Stimulated activated CD4-positive, alpha-beta T cell treated with anti-CD3 and anti-CD28 coated beads, Interleukin-4, amount 100 ng/mL, for 4 hours (primary cell): Measurements from ENCODE around the gene DYNLT1.
A peak's percentile ranks its signal among the peaks of the same experiment; 100 is the strongest.
"Not testable (repeated sequence)": the region's sequence is repeated elsewhere in the genome, so short reads cannot be mapped to it uniquely, and the experiment has no call there.

ENCODE experiments used
- DNase-seq, 2 experiments: peaks; one replicate each; pipeline ENCODE4 v3.0.0-alpha.2; 2020

The DYNLT1 gene

DNA sequence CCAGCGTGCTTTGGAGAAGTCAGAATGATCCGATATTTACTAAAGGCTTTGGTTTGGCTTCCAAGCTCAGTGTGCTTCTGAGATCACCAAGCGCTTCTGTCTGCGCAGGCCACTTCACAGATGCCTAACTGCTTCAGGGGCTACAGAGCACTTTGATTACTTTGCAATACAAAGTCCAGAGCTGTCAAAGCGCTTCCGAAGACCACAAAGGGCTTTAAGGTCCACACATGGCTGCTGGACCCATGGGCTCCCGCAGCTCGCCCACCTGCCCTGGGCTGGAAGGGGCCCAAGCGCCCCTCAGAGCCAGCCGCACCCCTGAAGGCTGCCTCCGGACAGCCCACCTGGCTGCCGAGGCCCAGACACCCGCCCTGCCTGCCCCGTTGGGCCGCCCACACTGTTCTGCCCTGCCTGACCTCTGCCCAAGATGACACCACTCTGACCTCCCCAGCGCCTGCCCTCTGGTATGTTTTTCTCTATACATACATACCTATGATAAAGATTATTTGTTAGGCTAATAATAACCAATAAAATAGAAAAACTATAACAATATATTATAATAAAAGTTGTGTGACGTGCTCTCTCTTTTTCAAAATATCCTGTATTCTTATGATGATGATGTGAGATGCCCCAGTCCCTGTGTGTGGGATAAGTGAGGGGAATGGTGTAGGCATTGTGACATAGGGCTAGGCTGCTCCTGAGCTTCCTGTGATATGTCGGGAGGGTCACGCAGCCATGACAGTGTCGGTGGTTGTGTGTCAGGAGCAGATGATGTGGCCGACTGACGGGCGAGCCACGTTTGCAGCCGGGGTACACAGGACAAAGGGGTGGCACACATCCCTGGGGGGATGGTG, 22.6 kb downstream of the DYNLT1 start:
- no peak for DNase-seq

DNA sequence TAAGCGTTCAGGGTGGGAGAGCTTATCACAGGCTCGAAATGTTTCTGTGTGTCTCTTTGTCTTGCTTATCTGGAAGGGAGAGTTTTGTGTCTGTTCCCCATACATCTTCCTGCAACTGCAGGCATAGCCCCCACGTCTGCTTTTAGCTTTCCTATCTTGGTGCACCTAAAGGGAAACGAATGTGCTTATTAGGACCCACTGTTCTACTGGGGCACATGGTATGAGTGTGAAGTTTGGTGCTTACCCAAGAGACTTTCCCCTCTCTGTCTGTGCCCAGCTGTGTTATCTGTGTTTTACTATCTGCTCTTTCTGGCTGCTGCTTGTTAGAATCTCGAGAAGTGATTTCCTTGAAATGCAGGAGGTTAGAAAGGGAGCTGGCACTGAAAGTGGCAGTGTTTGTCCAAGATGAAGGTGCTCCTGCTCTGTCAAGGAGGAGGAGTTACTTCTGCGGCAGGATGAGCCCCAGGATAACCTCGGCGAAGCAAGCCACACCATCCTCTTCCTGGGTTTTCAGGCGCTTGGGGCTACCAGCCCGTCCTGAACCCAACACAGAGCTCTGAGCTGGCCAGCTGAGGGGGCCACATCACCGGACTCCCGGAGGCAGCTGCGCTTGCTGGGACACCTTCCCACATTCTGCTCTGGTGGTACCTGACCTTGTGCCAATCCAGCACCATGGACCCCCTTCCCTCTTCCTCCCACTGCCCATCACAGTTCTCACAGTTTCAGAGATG, 23.4 kb downstream of the DYNLT1 start:
- no peak for DNase-seq

DNA sequence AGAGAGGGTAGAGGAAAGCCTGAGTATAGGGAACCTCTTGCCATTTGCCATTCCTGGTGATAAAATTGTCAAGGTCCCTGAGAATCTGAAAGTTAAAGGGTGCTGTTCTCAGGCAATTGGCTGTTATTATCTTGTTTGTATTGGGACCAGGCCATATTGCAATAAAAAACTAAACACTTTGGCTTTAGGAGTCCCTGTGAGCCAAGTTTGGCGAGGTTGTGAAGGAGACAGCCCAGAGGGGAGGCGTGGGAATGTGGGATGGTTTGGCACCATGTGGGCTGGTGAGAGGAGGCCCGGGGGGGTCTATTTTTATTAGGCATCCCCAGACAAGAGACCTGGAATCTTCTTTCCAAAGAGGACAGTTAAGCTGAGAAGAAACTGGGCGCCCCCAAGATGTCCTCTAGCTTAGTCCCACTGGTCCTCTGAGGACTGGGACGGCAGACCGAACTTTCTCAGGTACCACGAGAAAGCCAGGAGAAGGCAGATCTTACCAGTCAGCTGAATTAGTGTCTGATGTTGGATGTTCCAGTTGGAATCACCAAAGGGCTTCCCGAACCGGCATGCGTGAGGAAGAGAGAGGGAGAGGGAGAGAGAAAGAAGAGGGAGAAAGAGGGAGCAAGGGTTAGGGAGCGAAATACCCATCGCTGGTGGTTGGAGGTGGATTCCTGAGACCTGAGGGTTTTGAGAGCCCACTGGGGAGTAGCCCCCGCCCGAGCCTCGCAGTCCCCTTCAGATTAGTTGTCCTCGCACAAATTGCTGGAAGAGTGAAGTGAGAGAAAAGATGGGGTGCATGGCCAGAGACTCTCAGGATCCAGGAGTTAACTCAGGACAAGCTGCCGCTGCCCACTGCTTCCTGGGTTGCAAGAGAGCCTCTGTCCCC, 24.4 kb downstream of the DYNLT1 start:
- no peak for DNase-seq

DNA sequence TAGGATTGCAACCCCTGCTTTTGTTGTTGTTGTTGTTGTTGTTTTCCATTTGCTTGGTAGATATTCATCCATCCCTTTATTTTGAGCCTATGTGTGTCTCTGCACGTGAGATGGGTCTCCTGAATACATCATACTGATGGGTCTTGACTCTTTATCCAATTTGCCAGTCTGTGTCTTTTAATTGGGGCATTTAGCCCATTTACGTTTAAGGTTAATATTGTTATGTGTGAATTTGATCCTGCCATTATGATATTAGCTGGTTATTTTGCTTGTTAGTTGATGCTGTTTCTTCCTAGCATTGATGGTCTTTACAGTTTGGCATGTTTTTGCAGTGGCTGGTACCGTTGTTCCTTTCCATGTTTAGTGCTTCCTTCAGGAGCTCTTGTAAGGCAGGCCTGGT, 26.3 kb downstream of the DYNLT1 start:
- not testable (repeated sequence) for DNase-seq

DNA sequence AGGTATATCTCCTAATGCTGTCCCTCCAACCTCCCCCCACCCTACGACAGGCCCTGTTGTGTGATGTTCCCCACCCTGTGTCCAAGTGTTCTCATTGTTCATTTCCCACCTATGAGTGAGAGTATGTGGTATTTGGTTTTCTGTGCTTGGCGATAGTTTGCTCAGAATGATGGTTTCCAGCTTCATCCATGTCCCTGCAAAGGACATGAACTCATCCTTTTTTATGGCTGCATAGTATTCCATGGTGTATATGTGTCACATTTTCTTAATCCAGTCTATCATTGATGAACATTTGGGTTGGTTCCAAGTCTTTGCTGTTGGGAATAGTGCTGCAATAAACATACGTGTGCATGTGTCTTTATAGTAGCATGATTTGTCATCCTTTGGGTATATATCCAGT, 29.9 kb downstream of the DYNLT1 start:
- not testable (repeated sequence) for DNase-seq

DNA sequence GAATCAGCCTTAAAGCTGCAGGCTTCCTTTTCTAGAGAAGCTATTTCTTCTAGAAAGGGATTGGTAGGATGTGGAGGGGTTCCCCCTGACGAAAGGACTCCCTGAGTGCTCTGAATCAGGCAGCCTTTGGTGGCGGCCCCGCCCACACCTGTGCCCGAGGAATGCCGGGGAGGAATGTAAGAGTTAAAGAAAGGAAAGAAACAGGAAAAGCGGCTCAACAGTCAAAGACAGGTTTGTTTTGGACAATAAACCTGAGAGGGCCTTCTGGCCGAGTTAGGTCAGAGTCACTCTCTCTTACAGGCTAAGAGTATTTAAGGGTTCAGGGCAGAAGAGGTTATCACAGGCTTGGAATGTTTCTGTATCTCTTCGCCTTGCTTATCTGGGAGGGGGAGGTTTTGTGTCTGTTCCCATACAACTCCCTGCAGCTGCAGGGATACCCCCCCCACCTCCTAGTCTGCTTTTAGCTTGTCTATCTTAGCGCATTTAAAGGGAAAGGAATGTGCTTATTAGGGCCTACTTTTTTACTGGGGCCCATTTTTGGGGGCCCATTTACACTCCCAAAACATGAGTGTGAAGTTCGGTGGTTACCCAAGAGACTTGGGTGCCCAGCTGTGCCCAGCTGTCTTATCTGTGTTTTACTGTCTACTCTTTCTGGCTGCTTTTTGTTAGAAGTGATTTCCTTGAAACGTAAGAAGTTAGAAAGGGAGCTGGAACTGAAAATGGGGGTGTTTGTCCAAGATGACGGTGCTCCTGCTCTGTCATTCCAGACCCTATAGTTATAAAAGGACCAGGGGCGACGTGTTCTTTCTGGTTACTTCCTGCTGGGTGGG, 32.8 kb downstream of the DYNLT1 start:
- DNase-seq = no peak

DNA sequence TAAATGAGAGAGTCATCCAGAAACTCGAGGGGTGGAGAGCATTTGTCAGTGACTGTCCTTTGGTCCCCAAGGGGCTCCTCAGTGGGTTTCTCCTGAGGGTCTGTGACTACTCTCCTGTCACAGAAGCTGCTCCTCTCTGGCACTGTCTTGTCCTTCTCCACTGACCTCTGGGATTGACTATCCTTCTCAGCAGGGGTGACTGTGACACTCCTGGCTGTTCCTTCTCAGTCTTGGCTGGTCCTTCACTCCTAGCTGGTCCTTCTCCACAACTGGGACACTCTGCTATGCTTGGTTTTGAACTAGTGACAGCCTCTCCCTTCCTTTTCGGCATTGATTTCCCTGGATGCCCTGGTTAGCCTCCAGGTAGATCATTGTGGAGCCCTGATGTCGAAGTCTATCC, 33.5 kb downstream of the DYNLT1 start:
- DNase-seq = no peak

DNA sequence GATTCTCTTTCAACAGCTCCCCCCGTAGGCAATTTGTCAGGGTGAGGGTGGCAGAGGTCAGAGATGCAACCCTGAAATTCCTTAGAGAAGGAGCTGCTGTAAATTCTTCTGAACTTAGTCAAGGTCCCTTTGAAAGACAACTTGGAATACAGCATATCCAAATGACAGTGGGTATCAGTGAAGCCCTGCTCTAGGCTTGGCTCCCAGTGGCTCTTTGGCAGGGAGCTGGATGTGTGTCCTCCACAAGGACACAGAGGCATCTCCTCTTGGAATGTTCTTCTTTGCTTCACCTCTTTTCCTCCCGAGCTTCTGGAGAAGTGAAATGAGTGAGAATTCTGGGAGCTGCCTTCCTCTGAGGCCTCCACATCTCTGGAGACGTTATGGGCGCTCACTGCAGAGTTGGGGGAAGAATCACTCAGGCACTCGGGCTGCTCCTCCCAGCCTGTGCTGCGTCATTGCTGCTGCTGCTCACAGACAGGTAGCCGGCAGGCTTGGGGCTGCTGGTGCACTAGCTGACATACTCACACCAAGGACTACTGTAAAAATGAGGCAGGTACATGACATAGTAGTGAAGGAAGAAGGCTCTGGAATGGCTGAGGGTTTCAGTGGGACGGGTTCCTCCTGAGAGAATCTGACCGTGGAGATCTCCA, 34.1 kb downstream of the DYNLT1 start:
- DNase-seq = no peak

DNA sequence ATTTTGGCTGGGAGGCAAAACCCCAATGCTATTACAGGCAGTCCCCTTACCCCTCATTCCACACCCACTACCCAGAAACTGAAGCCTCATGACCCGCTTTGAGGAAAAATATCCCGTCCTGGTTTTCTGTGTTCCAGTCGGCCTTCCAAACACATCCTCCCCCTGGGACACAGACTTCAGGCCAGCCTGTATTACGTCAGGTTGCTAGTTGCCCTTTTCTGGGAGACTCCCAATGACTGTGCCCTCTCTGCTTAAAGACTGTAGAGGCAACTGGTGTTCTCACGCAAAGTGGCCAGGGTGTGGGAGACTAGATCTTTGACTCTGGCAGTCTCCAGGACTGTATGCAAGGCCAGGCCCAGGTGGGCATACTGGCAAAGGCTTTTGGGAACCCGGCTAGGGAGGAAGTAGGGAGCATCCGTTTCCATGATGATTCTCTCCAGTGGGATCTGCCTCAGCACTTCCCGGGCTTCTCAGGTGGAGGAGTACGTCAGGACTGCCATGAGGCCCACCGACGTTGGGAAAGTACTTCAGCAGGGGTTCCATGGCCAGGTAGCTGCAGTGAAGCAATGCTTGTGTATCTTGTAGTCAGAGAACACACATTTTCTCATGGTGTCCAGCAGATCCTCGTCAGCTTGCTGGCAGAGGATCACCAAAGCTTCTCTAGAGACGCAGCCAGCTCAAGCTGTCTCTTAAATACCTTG, 34.9 kb downstream of the DYNLT1 start:
- DNase-seq = no peak

DNA sequence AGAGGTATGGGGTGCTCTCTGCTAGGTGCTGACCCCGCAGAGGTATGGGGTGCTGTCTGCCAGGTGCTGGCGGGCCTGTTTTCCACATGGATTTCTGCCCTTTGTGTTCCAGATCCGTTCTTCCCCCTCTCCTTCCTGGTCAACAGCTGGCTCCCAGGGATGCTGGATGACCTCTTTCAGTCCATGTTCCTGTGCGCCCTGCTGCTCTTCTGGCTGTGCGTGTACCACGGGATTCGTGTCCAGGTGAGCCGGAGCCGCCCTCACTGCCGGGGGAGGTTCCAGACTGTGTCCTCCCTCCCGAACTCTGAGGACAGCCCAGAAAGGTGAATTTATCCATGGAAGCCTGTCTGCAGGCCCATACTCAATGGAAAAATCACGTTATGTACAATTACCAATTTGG, 36.3 kb downstream of the DYNLT1 start:
- no peak for DNase-seq

DNA sequence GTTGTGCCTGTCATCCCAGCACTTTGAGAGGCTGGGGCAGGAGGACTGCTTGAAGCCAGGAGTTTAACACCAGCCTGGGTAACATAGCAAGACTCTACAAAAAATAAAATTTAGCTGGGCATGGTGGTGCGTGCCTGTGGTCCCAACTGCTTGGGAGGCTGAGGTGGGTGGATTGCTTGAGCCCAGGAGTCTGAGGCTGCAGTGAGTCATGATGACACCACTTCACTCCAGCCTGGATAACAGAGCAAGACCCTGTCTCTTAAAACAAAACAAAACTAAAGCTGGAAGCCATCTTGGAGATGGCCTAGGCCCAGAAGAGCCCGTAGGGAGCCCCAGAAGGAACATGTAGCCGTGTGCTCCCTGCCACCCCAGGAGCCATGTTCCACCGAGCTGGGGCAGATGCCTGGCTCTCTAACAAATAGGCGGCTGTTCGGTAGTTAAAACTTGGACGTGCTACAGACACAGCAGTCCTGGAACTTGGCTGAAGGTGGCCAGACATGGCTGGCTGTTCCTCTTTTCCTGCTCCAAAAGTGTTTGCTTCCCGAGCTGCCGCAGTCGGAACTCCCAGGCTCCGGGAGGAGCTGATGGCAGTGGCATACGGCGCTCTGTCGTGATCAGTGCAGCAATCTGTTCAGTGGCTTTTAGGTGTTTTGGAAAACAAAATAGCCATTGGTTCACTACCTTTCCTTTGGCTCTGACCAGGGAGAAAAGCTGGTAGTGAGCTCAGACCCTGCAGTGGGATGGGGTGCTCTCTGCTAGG, 37.0 kb downstream of the DYNLT1 start:
- no peak for DNase-seq

DNA sequence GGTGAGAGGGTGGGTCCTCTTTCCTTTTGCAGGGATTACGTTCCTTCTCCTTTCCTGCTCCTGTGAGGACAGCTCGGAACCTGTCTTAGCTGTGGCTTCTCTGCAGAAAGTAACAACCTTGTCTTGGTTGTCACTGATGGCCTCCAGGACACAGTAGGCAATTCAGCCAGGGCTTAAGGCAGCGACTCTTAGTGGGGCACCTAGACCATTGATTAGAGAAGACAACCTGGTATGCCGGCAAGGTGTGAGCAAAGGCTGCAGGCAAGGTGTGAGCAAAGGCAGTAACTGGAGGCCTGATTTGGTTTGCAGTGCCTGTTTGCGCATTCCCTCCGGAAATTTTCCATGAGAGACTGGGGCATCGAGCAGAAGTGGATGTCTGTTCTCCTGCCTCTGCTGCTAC, 37.6 kb downstream of the DYNLT1 start:
- DNase-seq = no peak

DNA sequence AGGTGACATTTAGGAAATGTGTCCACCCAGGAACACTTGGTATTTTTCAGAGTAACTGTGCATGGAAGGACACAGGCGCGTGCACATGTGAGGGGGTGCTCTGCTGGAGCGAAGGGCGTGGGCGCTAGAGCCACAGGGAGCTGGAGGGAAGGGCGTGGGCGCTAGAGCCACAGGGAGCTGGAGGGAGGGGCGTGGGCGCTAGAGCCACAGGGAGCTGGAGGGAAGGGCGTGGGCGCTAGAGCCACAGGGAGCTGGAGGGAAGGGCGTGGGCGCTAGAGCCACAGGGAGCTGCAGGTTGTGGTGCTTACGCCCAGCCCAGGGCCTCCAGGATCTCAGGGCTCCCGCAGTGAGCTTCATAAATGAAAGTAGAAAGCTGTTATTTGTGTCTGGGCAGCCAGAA, 38.5 kb downstream of the DYNLT1 start:
- not testable (repeated sequence) for DNase-seq

DNA sequence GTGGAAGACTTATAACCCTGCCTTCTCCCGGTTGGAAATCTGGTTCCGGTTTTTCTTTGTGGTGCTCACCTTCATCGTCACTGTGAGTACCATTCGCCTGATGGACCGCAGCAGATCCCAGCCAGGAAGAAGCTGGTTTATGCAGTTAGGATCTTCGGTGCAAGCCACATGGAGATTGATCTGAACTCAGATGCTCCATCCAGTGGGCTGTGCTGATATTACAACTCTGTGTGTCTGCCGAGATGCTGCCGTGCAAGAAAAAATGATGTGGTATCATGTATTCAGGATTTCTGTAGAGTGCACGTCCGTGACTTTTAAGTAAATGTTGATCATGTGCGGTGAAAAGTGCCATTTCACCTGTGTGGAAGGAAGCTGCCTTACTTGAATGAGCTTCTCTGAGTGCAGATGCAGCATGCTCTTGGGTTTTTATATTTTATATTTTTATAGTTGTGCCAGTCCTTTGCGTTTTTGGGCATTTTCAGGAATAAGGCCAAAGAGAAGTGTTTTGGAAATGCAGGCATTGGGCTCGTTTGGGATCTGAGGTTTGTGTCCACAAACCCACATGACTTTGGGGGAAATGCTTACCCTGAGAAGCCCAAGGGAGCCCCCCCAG, 39.2 kb downstream of the DYNLT1 start:
- peak; percentile 33 to 40 for DNase-seq

DNA sequence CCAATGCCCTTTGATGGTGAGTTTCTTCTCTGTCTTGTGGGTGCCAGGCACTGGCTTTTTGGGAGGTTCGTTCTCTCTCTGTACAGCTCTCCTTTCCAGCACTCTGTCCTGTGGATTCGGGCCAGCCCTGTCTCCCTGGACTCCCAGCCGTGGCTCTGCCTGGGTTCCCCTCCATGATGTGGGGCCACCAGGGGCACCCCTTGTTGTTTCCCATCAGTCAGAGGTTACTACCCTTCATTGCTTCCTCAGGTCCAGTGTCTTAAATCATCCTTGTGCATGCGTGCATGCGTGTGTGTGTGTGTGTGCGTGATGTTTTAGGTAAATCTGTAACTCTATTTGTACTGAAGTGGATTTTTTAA, 40.5 kb downstream of the DYNLT1 start:
- DNase-seq = no peak

DNA sequence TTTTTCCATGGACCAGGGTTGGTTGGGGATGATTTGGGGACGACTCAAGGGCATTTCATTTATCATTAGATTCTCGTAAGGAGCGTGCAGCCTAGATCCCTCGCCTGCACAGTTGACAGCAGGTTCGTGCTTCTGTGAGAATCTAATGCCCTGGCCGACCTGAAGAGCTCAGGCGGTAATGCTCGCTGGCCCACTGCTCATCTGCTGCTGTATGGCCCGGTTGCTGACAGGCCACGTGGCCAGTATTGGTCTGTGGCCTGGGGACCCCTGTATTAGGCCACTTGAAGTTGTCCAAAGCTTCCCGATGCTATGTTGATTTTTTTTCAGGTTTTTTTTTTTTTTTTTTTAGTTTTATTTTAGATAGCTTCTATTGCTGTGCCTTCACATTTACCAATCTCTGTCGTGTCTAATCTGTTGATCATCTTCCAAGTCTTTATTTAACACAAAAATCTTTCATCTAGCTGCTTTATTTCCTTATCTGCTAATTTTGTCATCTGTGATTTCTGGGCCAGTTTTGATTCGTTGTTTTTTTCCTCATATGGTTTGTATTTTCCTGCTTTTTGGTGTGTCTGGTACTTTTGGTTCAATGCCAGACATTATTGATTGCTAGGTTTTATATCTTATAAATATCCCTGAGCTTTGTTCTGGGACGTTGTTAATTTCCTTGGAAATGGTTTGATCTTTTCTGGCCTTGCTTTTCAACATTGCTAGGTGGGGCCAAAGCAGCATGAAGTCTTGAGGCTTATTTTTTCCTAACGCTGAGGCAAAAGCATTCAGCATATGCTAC, 41.1 kb downstream of the DYNLT1 start:
- no peak for DNase-seq

DNA sequence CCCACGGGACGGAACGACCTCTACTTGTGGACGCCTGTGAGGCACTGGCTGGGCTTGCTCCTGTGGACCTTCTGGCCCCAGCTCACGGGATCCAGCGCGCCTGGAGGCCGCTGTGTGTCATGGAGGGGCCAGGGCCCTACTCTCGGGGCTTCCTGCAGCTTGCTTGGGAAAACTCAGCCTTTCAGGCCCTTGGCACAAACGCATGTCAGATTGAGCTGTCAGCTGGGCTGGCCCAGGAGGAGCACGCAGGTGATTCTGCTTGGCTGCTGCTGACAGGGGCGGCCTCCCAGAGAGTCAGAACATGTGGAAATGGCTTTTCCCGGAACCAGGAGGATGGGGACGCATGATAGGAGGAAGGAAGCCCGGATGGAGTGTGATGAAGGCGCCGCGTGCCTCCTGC, 44.9 kb downstream of the DYNLT1 start:
- no peak for DNase-seq

DNA sequence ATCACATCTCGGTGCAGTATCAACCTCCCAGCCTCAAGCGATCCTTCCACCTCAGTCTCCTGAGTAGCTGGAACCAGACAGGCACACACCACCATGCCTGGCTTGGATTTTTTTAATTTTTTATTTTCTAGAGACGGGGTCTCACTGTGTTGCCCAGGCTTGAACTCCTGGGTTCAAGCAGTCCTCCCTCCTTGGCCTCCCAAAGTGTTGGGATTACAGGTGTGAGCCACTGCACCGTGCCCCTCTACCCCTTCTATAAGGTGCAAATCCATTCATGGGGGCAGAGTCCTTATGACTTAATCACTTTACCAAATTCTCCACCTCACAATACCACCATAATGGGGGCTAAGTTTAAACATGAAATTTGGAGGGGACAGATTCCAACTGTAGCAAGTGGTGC, 47.0 kb downstream of the DYNLT1 start:
- no peak for DNase-seq

DNA sequence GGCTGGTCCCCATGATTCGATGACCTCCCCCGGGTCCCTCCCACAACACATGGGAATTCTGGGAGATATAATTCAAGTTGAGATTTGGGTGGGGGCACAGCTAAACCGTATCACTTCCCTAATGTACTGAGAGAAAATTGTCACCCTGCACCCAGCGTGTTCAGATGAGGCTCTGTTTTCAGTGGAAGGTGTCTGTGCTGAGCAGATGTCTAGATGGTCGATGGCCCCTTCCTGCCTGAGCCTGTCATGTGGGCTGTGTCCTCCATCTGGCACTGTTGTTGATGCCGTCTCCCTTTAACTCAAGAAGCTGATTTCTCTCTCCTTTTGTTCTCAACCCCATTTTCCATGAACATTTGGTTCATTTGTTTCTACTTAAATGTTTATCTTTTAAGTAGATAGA, 47.7 kb downstream of the DYNLT1 start:
- DNase-seq = no peak
